Measurements from ENCODE around the gene AGR2.

Gene AGR2

GRCh38 chr7:16822029-16822428, 17.2 kb upstream of the AGR2 start:
- no peaks in the 10 kb centered on the region for H3K27me3 ChIP-seq (replicated peaks; ENCODE audit: control insufficient read depth, insufficient read depth, low read length)
- TF ChIP-seq CTCF (IDR thresholded peaks at IDR 0.05; ENCODE audit: insufficient read depth, low read length, poor library complexity, severe bottlenecking): no peak
- no peak overlapping the region for H3K4me3 ChIP-seq (replicated peaks; ENCODE audit: low read depth, low read length)
- no peaks in the 10 kb centered on the region for H3K36me3 ChIP-seq (ENCODE audit: control insufficient read depth, insufficient read depth, low read length)
- DNase-seq (ENCODE audit: extremely low read depth, insufficient read length): no peak

- DNase-seq (ENCODE audit: extremely low read depth, insufficient read length): no peak
- Histone ChIP-seq H3K27me3 (replicated peaks; ENCODE audit: control insufficient read depth, insufficient read depth, low read length) (no peaks in the 10 kb centered on the region), H3K4me3 (replicated peaks; ENCODE audit: low read depth, low read length) (no peak overlapping the region), H3K36me3 (ENCODE audit: control insufficient read depth, insufficient read depth, low read length) (no peaks in the 10 kb centered on the region)
- no peak for TF ChIP-seq CTCF (IDR thresholded peaks at IDR 0.05; ENCODE audit: insufficient read depth, low read length, poor library complexity, severe bottlenecking)
These were observed 13.9 kb upstream of the AGR2 start for GRCh38 chr7:16818732-16819131.

GRCh38 chr7:16817536-16817935, 12.7 kb upstream of the AGR2 start:
- no peak for DNase-seq (ENCODE audit: extremely low read depth, insufficient read length)
- Histone ChIP-seq H3K27me3 (replicated peaks; ENCODE audit: control insufficient read depth, insufficient read depth, low read length) (no peaks in the 10 kb centered on the region), H3K4me3 (replicated peaks; ENCODE audit: low read depth, low read length) (no peak overlapping the region), H3K36me3 (ENCODE audit: control insufficient read depth, insufficient read depth, low read length) (no peaks in the 10 kb centered on the region)
- no peak for TF ChIP-seq CTCF (IDR thresholded peaks at IDR 0.05; ENCODE audit: insufficient read depth, low read length, poor library complexity, severe bottlenecking)

GRCh38 chr7:16816824-16817223, 12.0 kb upstream of the AGR2 start:
- Histone ChIP-seq H3K27me3 (replicated peaks; ENCODE audit: control insufficient read depth, insufficient read depth, low read length) (no peaks in the 10 kb centered on the region), H3K4me3 (replicated peaks; ENCODE audit: low read depth, low read length) (no peak overlapping the region), H3K36me3 (ENCODE audit: control insufficient read depth, insufficient read depth, low read length) (no peaks in the 10 kb centered on the region)
- no peak for TF ChIP-seq CTCF (IDR thresholded peaks at IDR 0.05; ENCODE audit: insufficient read depth, low read length, poor library complexity, severe bottlenecking)
- no peak for DNase-seq (ENCODE audit: extremely low read depth, insufficient read length)

GRCh38 chr7:16815001-16815400, 10.2 kb upstream of the AGR2 start:
- no peak for DNase-seq (ENCODE audit: extremely low read depth, insufficient read length)
- no peak overlapping the region for H3K4me3 ChIP-seq (replicated peaks; ENCODE audit: low read depth, low read length)
- H3K27me3 ChIP-seq (replicated peaks; ENCODE audit: control insufficient read depth, insufficient read depth, low read length): no peaks in the 10 kb centered on the region
- no peaks in the 10 kb centered on the region for H3K36me3 ChIP-seq (ENCODE audit: control insufficient read depth, insufficient read depth, low read length)
- no peak for TF ChIP-seq CTCF (IDR thresholded peaks at IDR 0.05; ENCODE audit: insufficient read depth, low read length, poor library complexity, severe bottlenecking)

- Histone ChIP-seq H3K27me3 (replicated peaks; ENCODE audit: control insufficient read depth, insufficient read depth, low read length) (no peaks in the 10 kb centered on the region), H3K4me3 (replicated peaks; ENCODE audit: low read depth, low read length) (no peak overlapping the region), H3K36me3 (ENCODE audit: control insufficient read depth, insufficient read depth, low read length) (no peaks in the 10 kb centered on the region)
- TF ChIP-seq CTCF (IDR thresholded peaks at IDR 0.05; ENCODE audit: insufficient read depth, low read length, poor library complexity, severe bottlenecking): no peak
- DNase-seq (ENCODE audit: extremely low read depth, insufficient read length): no peak
These were observed 8.4 kb upstream of the AGR2 start for GRCh38 chr7:16813232-16813616.
